Fibroblast of pulmonary artery (primary cell): ENCODE measurements around the gene ZKSCAN8.

Experiments
- DNase-seq: peaks from one replicate; pipeline ENCODE4 v3.0.0-alpha.2; 2010; ENCODE audit warnings: low read depth
- H3K4me3 ChIP-seq: replicated peaks from 2 replicates; pipeline ENCODE4 v1.5.1; 2011; ENCODE audit warnings: low read depth, mild to moderate bottlenecking, control low read depth, low read length, moderate library complexity
- CTCF ChIP-seq: IDR thresholded peaks from 2 replicates; pipeline ENCODE4 v1.5.1; 2011; ENCODE audit warnings: mild to moderate bottlenecking, control low read depth, low read length, inconsistent platforms; ENCODE audit errors: missing control alignments

Gene ZKSCAN8

DNA sequence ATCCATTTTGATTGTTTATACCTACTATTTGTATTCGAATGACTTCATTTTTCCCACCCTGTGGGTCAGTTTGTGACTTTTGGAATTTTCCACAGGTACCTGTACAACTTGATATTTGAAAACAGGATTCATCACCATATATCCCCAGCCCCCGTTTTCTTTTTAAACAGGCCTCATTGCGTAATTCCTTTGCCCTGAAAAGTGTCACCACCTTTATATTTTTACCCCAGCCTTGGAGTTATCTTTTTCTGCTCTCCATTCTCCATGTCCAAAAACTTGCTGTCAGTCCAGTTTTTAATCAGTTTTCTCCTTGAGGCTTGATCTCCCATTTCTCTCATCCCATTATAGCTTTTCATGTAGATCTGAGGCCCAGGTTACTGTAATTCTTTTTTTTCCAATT lies 16.6 kb downstream of the ZKSCAN8 start:
- DNase-seq, result no peak
- no peak overlapping the region for H3K4me3 ChIP-seq
- no peak for TF ChIP-seq CTCF

DNA sequence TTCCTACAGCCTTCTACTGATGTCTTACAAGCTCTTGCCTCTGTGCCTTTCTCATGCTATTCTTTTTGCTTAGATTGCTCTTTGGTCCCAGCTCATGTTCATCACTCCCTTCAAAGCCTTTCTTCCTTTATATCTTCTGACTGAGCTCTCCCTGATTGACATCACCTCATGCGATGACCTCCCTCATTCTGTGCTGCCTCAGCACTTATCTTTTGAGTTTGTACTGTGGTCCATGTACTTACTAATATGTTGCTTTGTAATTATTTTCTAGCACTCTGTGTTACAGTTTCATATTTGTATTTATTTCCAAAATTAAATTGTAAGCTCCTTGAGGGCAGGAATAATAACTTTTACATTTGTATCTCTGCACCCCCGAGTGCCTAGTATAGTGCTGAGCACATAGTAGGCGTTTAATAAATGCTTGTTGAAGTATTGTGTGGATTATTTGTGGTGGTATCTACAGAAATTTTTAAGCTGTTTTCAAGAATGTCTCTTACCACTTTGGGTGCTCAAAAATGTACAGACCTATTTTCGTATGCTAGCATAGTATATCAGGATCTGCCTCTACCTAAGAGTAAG lies 17.4 kb downstream of the ZKSCAN8 start:
- H3K4me3 ChIP-seq, result no peak overlapping the region
- DNase-seq, result no peak
- no peak for TF ChIP-seq CTCF

DNA sequence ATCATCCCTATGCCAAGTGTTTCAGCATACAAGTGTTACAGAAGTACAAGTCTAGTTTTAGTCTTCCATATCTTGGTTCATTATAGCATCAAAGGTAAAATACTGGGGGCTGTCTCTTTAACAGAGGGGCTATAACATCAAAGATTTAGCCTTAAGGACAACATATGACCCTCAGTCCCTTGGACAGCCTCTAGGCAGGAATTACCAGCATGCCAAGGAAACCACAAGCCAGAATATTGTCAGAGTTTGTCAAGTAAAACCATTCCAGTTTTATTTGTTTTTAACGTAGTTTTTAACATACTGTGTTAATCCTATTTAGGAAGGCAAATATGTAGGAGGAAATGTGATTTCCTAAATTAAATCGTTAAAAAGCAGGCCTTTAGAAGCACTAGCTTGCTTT lies 18.6 kb downstream of the ZKSCAN8 start:
- DNase-seq, result no peak
- no peak overlapping the region for H3K4me3 ChIP-seq
- TF ChIP-seq CTCF, result no peak

- peak overlapping the region; percentile 55 for H3K4me3 ChIP-seq
- TF ChIP-seq CTCF, result no peak
- peak; percentile 66 for DNase-seq
Observed at GRCh38 chr6:28161410-28162079, 19.9 kb downstream of the ZKSCAN8 start.

DNA sequence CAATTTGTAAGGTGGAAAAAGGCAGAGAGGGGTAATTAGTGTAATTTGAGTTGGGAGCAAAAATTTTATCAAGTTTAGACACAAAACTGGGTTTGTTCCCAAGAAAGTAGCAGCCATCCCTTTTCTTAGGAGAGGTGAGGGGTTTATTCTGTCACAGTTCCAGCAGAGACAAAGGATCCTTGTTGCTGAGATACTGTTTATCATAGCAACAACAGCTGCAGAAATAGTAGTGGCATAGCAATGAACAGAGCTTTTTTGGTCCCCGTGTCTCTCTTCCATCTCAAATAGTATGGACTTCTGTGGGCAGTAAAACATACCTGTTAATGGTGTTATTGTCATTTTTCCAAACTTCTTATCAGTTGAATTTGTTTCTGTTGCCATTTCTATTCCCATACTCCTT lies 23.9 kb downstream of the ZKSCAN8 start:
- no peak for TF ChIP-seq CTCF
- DNase-seq, result no peak
- no peak overlapping the region for H3K4me3 ChIP-seq

DNA sequence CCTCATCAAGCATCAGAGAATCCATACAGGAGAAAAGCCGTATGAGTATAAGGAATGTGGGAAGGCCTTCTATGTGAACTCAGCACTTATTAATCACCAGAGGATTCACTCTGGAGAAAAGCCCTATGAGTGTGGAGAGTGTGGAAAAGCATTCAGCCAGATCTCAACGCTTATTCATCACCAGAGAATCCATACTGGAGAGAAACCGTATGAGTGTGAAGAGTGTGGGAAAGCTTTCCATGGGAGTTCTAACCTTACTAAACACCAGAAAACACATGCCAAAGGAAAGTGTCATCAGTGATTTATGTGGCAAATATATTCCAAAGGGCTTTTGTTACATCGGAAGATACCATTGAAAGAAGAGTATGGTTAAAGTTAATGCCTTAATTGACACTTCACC lies 25.4 kb downstream of the ZKSCAN8 start:
- H3K4me3 ChIP-seq, result no peak overlapping the region
- no peak for TF ChIP-seq CTCF
- DNase-seq, result peak; percentile 49

DNA sequence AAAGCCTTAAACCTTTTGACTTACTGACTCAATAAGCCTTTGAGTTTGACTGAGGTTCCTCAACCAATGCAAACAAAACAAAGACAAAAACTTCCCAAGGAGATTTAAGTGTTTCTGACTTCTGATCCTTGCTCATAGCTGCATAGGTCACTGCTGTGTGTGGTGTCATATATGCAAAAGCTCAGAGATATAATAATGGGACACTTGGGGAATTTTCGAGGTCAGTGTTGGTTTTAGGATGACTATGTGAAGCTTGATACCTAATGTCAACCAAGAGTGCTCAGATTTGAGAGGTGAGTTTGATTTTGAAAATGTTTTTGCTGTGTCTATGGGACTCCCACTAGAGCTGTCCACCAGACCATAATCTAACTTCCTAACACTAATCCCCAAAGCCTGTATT lies 26.2 kb downstream of the ZKSCAN8 start:
- DNase-seq, result no peak
- TF ChIP-seq CTCF, result no peak
- no peak overlapping the region for H3K4me3 ChIP-seq
